ENCODE measurements around the gene CPNE9. TPM values are rescaled to one million over a fixed set of nuclear protein-coding genes. Genes with fewer than 3 reads are reported as not detected.

CPNE9 gene
- total RNA-seq, 2 donors from 2014 or later = 0.15 to 0.62 TPM

DNA sequence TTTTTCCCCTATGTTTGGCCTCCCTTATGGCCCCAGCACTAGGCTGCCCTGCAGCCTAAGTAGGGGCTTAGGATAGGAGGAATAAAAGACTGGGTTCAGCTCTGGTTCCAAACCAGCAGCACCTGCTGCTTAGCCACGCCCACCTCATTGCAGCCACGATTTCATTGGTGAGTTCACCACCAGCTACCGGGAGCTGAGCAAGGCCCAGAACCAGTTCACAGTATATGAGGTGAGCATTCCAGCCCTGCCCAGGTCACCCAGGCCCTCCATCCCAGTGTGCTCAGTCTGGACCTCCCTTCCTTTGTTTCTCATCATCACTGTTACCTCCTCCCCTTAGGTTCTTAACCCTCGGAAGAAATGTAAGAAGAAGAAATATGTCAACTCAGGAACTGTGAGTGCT lies 11.5 kb downstream of the CPNE9 start:
- H3K36me3 Mint-ChIP-seq (ENCODE audit: low read depth) = no peaks in the 10 kb centered on the region
- peaks cover 18% of the 10 kb centered on the region for H3K27me3 ChIP-seq (ENCODE audit: control insufficient read depth, insufficient read depth, low read length, poor library complexity, severe bottlenecking)
- H3K4me1 Mint-ChIP-seq = no peaks in the 10 kb centered on the region
- H3K4me1 ChIP-seq (ENCODE audit: control insufficient read depth, insufficient read depth, low read length) = no peaks in the 10 kb centered on the region
- H3K4me3 ChIP-seq (ENCODE audit: low read length) = no peak overlapping the region
- peak; percentile 88 for DNase-seq
- no peaks in the 10 kb centered on the region for H3K36me3 ChIP-seq (ENCODE audit: control insufficient read depth, insufficient read depth, low read length)
- peaks cover 19% of the 10 kb centered on the region for H3K27me3 Mint-ChIP-seq (ENCODE audit: insufficient read depth)
- no peak overlapping the region for H3K9ac ChIP-seq (ENCODE audit: extremely low read depth, low read length, poor library complexity, severe bottlenecking)
- no peak overlapping the region for H3K4me3 Mint-ChIP-seq
- whole genome bisulfite sequencing, 2 experiments (ENCODE audit: insufficient coverage in 1 of 2, insufficient read length in 1 of 2) = 29 to 44% methylated on average over 2 to 4 of the region's 4 CpGs
- no peaks in the 10 kb centered on the region for H3K9me3 Mint-ChIP-seq
- no peak overlapping the region for H3K27ac ChIP-seq (ENCODE audit: low read depth, low read length)
- no peak overlapping the region for H3K27ac Mint-ChIP-seq
- H3K9me3 ChIP-seq (ENCODE audit: control insufficient read depth, low read length) = no peaks in the 10 kb centered on the region
- TF ChIP-seq, protein P1, sequence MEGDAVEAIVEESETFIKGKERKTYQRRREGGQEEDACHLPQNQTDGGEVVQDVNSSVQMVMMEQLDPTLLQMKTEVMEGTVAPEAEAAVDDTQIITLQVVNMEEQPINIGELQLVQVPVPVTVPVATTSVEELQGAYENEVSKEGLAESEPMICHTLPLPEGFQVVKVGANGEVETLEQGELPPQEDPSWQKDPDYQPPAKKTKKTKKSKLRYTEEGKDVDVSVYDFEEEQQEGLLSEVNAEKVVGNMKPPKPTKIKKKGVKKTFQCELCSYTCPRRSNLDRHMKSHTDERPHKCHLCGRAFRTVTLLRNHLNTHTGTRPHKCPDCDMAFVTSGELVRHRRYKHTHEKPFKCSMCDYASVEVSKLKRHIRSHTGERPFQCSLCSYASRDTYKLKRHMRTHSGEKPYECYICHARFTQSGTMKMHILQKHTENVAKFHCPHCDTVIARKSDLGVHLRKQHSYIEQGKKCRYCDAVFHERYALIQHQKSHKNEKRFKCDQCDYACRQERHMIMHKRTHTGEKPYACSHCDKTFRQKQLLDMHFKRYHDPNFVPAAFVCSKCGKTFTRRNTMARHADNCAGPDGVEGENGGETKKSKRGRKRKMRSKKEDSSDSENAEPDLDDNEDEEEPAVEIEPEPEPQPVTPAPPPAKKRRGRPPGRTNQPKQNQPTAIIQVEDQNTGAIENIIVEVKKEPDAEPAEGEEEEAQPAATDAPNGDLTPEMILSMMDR (conservative IDR thresholded peaks at IDR 0.05) = no peak

DNA sequence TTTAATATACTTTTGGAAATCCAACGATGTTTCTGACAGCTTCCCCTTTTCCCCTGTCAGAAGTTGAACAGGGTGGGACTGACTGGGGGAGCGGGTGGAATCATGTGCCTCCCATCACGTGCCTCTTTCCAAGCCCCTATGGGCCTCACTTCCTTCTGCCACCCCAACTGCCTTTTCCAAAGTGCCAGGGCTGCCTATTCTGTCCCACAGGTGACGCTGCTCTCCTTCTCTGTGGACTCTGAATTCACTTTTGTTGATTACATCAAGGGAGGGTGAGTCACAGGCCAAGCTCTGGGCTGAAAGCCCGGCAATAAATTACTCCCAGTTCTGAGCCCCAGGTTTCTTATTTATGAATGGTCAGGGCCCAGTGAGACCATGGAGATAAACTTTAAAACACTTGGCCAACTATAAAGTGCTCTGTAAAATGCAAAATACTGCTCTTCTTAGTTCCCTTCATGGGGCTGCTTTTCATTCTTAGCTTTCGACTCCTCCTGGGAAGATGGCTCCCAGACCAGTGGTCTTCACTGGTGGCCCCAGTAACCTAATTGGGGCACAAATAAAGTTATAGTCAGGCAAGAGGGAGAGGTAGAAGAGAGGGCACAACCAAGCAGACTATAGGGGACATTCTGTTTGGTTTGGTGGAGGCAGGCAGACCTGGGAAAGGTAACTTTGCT lies 12.3 kb downstream of the CPNE9 start:
- WGBS, 2 experiments (ENCODE audit: insufficient coverage in 1 of 2, insufficient read length in 1 of 2) = 61 to 73% methylated on average over 2 to 6 of the region's 6 CpGs
- H3K9me3 Mint-ChIP-seq = no peaks in the 10 kb centered on the region
- H3K36me3 ChIP-seq (ENCODE audit: control insufficient read depth, insufficient read depth, low read length) = no peaks in the 10 kb centered on the region
- H3K36me3 Mint-ChIP-seq (ENCODE audit: low read depth) = no peaks in the 10 kb centered on the region
- no peak overlapping the region for H3K27ac ChIP-seq (ENCODE audit: low read depth, low read length)
- no peaks in the 10 kb centered on the region for H3K9me3 ChIP-seq (ENCODE audit: control insufficient read depth, low read length)
- H3K4me1 Mint-ChIP-seq = no peaks in the 10 kb centered on the region
- H3K4me3 Mint-ChIP-seq = no peak overlapping the region
- H3K27me3 ChIP-seq (ENCODE audit: control insufficient read depth, insufficient read depth, low read length, poor library complexity, severe bottlenecking) = peaks cover 26% of the 10 kb centered on the region
- TF ChIP-seq, protein P1 (conservative IDR thresholded peaks at IDR 0.05) = peak; percentile 45
- no peak overlapping the region for H3K4me3 ChIP-seq (ENCODE audit: low read length)
- no peak overlapping the region for H3K9ac ChIP-seq (ENCODE audit: extremely low read depth, low read length, poor library complexity, severe bottlenecking)
- no peak overlapping the region for H3K27ac Mint-ChIP-seq
- peaks cover 16% of the 10 kb centered on the region for H3K27me3 Mint-ChIP-seq (ENCODE audit: insufficient read depth)
- H3K4me1 ChIP-seq (ENCODE audit: control insufficient read depth, insufficient read depth, low read length) = no peaks in the 10 kb centered on the region
- no peak for DNase-seq

DNA sequence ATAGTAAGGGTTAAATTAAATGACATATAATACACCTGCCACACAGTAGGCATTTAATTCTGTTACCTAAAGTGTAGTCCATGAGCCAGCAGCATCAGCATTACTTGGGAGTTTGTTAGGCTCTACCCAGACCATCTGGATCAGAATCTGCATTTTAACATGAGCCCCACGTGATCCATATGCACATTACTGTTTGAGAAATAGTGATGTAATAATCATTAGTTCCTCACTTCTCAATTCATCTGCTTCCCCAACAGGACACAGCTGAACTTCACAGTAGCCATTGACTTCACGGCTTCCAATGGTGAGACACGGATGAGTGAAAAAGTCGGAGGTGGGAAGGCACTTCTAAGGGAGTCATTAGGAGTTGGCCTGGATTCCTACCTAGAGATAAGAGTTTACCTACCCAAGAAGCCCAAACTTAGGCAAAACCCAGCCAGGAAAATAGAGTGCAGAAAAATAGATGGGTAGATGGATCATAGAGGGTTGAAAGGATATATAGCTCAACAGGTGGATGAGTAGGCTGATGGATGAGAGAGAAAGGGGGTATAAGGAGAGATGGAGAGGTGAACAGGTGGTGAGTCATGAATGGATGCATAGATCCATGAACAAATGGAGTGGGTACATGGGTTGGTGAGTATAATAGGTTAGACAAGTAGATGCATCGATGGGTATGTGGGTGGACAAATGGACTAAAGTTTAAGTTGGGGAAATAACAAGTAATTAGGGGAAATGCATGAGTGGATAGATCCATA lies 13.3 kb downstream of the CPNE9 start:
- peaks cover 13% of the 10 kb centered on the region for H3K27me3 Mint-ChIP-seq (ENCODE audit: insufficient read depth)
- no peaks in the 10 kb centered on the region for H3K4me1 ChIP-seq (ENCODE audit: control insufficient read depth, insufficient read depth, low read length)
- TF ChIP-seq, protein P1 (conservative IDR thresholded peaks at IDR 0.05) = no peak

More for the DNA sequence above, 13.3 kb downstream of the CPNE9 start:
- H3K36me3 ChIP-seq (ENCODE audit: control insufficient read depth, insufficient read depth, low read length) = no peaks in the 10 kb centered on the region
- Mint-ChIP-seq H3K36me3 (ENCODE audit: low read depth) (no peaks in the 10 kb centered on the region), H3K4me1 (no peaks in the 10 kb centered on the region), H3K27ac (no peak overlapping the region), H3K4me3 (no peak overlapping the region), H3K9me3 (no peaks in the 10 kb centered on the region)
- H3K27ac ChIP-seq (ENCODE audit: low read depth, low read length) = no peak overlapping the region
- no peaks in the 10 kb centered on the region for H3K9me3 ChIP-seq (ENCODE audit: control insufficient read depth, low read length)
- peaks cover 24% of the 10 kb centered on the region for H3K27me3 ChIP-seq (ENCODE audit: control insufficient read depth, insufficient read depth, low read length, poor library complexity, severe bottlenecking)
- H3K4me3 ChIP-seq (ENCODE audit: low read length) = no peak overlapping the region
- no peak overlapping the region for H3K9ac ChIP-seq (ENCODE audit: extremely low read depth, low read length, poor library complexity, severe bottlenecking)
- DNase-seq = no peak
- 76 to 78% methylated on average over 2 to 5 of the region's 5 CpGs for WGBS, 2 experiments (ENCODE audit: insufficient coverage in 1 of 2, insufficient read length in 1 of 2)
